Measurements from ENCODE around the gene CLRN2.

Gene CLRN2

GRCh38 chr4:17492058-17492741 is 22.8 kb upstream of the CLRN2 start:
- no peak for DNase-seq (ENCODE audit: low spot score)
- TF ChIP-seq CTCF (IDR thresholded peaks at IDR 0.05; ENCODE audit: extremely low read depth, missing control alignments): no peak

GRCh38 chr4:17492876-17493275 is 22.1 kb upstream of the CLRN2 start:
- DNase-seq (ENCODE audit: low spot score): no peak
- TF ChIP-seq CTCF (IDR thresholded peaks at IDR 0.05; ENCODE audit: extremely low read depth, missing control alignments): no peak

GRCh38 chr4:17493619-17494018 is 21.3 kb upstream of the CLRN2 start:
- no peak for DNase-seq (ENCODE audit: low spot score)
- no peak for TF ChIP-seq CTCF (IDR thresholded peaks at IDR 0.05; ENCODE audit: extremely low read depth, missing control alignments)

- no peak for DNase-seq (ENCODE audit: low spot score)
- TF ChIP-seq CTCF (IDR thresholded peaks at IDR 0.05; ENCODE audit: extremely low read depth, missing control alignments): no peak
Measured at GRCh38 chr4:17494258-17495190, 20.4 kb upstream of the CLRN2 start.

GRCh38 chr4:17497890-17498523 is 17.0 kb upstream of the CLRN2 start:
- no peak for DNase-seq (ENCODE audit: low spot score)
- no peak for TF ChIP-seq CTCF (IDR thresholded peaks at IDR 0.05; ENCODE audit: extremely low read depth, missing control alignments)

- DNase-seq (ENCODE audit: low spot score): no peak
- no peak for TF ChIP-seq CTCF (IDR thresholded peaks at IDR 0.05; ENCODE audit: extremely low read depth, missing control alignments)
Measured at GRCh38 chr4:17500574-17500973, 14.4 kb upstream of the CLRN2 start.

- no peak for DNase-seq (ENCODE audit: low spot score)
Measured at GRCh38 chr4:17502756-17503155, 12.2 kb upstream of the CLRN2 start.

More at GRCh38 chr4:17502756-17503155, 12.2 kb upstream of the CLRN2 start:
- no peak for TF ChIP-seq CTCF (IDR thresholded peaks at IDR 0.05; ENCODE audit: extremely low read depth, missing control alignments)

Data from GM20000 (cell line).